A549 (cell line): ENCODE results near the gene DPF1.

Experiments used
- BHLHE40 ChIP-seq: IDR thresholded peaks from 2 replicates; pipeline ENCODE4 v1.6.1; 2012; ENCODE audit warnings: low read depth, low read length, inconsistent platforms
- CEBPB ChIP-seq, 2 experiments: fragments of >200 bp in 1 of 2; sonication (Bioruptor Twin) in 1 of 2; formaldehyde crosslinking in 1 of 2; IDR thresholded peaks; 2 replicates each; pipeline ENCODE4 v1.6.1; 2012 to 2016
- EP300 ChIP-seq, 2 experiments: fragments of >200 bp; sonication (Bioruptor Twin); formaldehyde crosslinking; IDR thresholded peaks; 2 replicates in 1 of 2; 3 replicates in 1 of 2; pipeline ENCODE4 v1.6.1; 2016 to 2017
- HOXB13 ChIP-seq: fragments of 250-450 bp; sonication (Bioruptor Pico); IDR thresholded peaks from 2 replicates; pipeline ENCODE4 v1.5.0; 2020; ENCODE audit warnings: low read depth, mild to moderate bottlenecking, moderate library complexity
- NR3C1 ChIP-seq: fragments of >200 bp; sonication (Bioruptor Twin); formaldehyde crosslinking; IDR thresholded peaks from 3 replicates; pipeline ENCODE4 v1.6.1; 2017
- PHF8 ChIP-seq: fragments of 200-600 bp; sonication (generic); IDR thresholded peaks from 2 replicates; pipeline ENCODE4 v1.6.1; 2016; ENCODE audit warnings: low read depth, mild to moderate bottlenecking, antibody characterized with exemption, moderate library complexity, borderline replicate concordance
- POLR2A ChIP-seq: IDR thresholded peaks from 2 replicates; pipeline ENCODE4 v1.6.1; 2012; ENCODE audit warnings: mild to moderate bottlenecking, low read length
- POLR2AphosphoS2 ChIP-seq: conservative IDR thresholded peaks from 2 replicates; pipeline ENCODE4 v1.6.1; 2012; ENCODE audit warnings: low read length, improper control_type of control experiment, inconsistent platforms
- RAD21 ChIP-seq, 2 experiments: fragments of >200 bp in 1 of 2; sonication (Bioruptor Twin) in 1 of 2; formaldehyde crosslinking in 1 of 2; IDR thresholded peaks in 1 of 2; conservative IDR thresholded peaks in 1 of 2; 2 replicates in 1 of 2; 3 replicates in 1 of 2; pipeline ENCODE4 v1.6.1; 2012 to 2018; ENCODE audit warnings: inconsistent platforms in 1 of 2
- SMC3 ChIP-seq: fragments of >200 bp; sonication (Bioruptor Twin); formaldehyde crosslinking; IDR thresholded peaks from 3 replicates; pipeline ENCODE4 v1.6.1; 2018; ENCODE audit warnings: inconsistent platforms
- SREBF2 ChIP-seq: fragments of 450-650 bp; IDR thresholded peaks from 2 replicates; pipeline ENCODE4 v1.6.1; 2014; ENCODE audit warnings: mild to moderate bottlenecking, moderate library complexity
- TF ChIP-seq, protein P1 (sequence below): fragments of >200 bp; sonication (Bioruptor Twin); formaldehyde crosslinking; IDR thresholded peaks from 3 replicates; pipeline ENCODE4 v1.5.1; 2016
- TF ChIP-seq, protein P2 (sequence below): IDR thresholded peaks from 2 replicates; pipeline ENCODE4 v1.6.1; 2012
- TF ChIP-seq, protein P3 (sequence below): fragments of 250-450 bp; sonication (Bioruptor Pico); IDR thresholded peaks from 2 replicates; pipeline ENCODE4 v1.5.0; 2021; ENCODE audit warnings: mild to moderate bottlenecking, moderate library complexity, borderline replicate concordance

DNA sequence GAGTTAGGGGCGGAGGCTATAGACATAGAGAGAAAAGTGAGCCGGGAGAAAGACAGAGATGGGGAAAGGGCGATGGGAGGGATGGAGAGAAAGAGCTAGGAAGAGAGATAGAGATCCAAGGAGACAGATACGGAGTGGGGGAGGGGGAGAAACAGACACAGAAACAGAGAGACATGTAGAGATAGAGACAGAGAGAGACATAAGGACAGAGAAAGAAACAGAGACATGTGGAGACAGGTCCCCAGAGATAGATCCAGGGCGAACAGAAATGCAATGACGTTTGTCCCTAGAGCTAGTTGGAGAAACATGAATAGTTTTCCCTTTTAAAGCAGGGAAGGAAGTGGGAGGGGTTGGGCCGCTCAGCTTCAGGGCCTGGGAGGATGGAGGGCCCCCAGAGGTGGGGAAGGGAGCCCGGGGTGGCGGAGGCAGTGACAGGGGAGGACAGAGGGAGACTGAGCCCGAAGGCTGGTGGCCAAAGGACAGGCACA, 27.6 kb upstream of the DPF1 start:
- TF ChIP-seq RAD21 (conservative IDR thresholded peaks at IDR 0.05 in 1 of 2, IDR thresholded peaks at IDR 0.05 in 1 of 2) (no peak), PHF8 (no peak), EP300 (IDR thresholded peaks at IDR 0.05) (no peak), CEBPB (IDR thresholded peaks at IDR 0.05) (no peak), NR3C1 (no peak), SMC3 (no peak), POLR2A (no peak), HOXB13 (CRISPR knock-in tag) (no peak), BHLHE40 (no peak), POLR2AphosphoS2 (no peak), SREBF2 (no peak)
- TF ChIP-seq, protein P1, sequence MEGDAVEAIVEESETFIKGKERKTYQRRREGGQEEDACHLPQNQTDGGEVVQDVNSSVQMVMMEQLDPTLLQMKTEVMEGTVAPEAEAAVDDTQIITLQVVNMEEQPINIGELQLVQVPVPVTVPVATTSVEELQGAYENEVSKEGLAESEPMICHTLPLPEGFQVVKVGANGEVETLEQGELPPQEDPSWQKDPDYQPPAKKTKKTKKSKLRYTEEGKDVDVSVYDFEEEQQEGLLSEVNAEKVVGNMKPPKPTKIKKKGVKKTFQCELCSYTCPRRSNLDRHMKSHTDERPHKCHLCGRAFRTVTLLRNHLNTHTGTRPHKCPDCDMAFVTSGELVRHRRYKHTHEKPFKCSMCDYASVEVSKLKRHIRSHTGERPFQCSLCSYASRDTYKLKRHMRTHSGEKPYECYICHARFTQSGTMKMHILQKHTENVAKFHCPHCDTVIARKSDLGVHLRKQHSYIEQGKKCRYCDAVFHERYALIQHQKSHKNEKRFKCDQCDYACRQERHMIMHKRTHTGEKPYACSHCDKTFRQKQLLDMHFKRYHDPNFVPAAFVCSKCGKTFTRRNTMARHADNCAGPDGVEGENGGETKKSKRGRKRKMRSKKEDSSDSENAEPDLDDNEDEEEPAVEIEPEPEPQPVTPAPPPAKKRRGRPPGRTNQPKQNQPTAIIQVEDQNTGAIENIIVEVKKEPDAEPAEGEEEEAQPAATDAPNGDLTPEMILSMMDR, result no peak
- TF ChIP-seq, protein P2, sequence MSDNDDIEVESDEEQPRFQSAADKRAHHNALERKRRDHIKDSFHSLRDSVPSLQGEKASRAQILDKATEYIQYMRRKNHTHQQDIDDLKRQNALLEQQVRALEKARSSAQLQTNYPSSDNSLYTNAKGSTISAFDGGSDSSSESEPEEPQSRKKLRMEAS, result no peak
- TF ChIP-seq, protein P3, sequence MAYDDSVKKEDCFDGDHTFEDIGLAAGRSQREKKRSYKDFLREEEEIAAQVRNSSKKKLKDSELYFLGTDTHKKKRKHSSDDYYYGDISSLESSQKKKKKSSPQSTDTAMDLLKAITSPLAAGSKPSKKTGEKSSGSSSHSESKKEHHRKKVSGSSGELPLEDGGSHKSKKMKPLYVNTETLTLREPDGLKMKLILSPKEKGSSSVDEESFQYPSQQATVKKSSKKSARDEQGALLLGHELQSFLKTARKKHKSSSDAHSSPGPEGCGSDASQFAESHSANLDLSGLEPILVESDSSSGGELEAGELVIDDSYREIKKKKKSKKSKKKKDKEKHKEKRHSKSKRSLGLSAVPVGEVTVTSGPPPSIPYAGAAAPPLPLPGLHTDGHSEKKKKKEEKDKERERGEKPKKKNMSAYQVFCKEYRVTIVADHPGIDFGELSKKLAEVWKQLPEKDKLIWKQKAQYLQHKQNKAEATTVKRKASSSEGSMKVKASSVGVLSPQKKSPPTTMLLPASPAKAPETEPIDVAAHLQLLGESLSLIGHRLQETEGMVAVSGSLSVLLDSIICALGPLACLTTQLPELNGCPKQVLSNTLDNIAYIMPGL, result no peak
